H1 (cell line): ENCODE data around the gene LRRC17. TPM values are rescaled to one million over a fixed set of nuclear protein-coding genes. Genes with fewer than 3 reads are reported as not detected.
"Not testable (repeated sequence)": the region's sequence is repeated elsewhere in the genome, so short reads cannot be mapped to it uniquely, and the experiment has no call there.

Experiments used
- CTCF ChIA-PET: fragments of 300-600 bp; sonication (Branson Sonifier 250); formaldehyde crosslinking; loops from one replicate; lab custom pipeline; 2021; ENCODE audit not compliant: partially characterized antibody; lab: Charles Lee
- POLR2A ChIA-PET: fragments of 300-600 bp; sonication (Branson Sonifier 250); formaldehyde crosslinking; loops from one replicate; lab custom pipeline; 2021; ENCODE audit warnings: inconsistent platforms; ENCODE audit not compliant: partially characterized antibody; lab: Charles Lee
- DNase-seq, 2 experiments: peaks; one replicate each; pipeline versions ENCODE4 v3.0.0 to v3.0.0-alpha.2; 2010 to 2022; ENCODE audit warnings: low spot score in 2 of 2, low read depth in 1 of 2, mixed read lengths in 1 of 2
- FAIRE-seq: peaks from 2 replicates; lab custom pipeline; 2011; peaks lifted over from hg19 to GRCh38; lab: Jason Lieb, UNC
- H2AFZ ChIP-seq: 2 replicates; pipeline ENCODE4 v1.8.1; 2012; ENCODE audit warnings: low read length, inconsistent platforms
- H2AK5ac ChIP-seq: 2 replicates; pipeline ENCODE4 v1.6.1; 2013; ENCODE audit warnings: low read depth, low read length
- H2BK120ac ChIP-seq: replicated peaks from 2 replicates; pipeline ENCODE3; 2013; ENCODE audit warnings: low read depth, low read length, inconsistent platforms
- H2BK12ac ChIP-seq: 2 replicates; pipeline ENCODE4 v1.6.1; 2013; ENCODE audit warnings: low read depth, low read length
- H2BK15ac ChIP-seq: 2 replicates; pipeline ENCODE4 v1.6.1; 2013; ENCODE audit warnings: low read length
- H2BK20ac ChIP-seq: 2 replicates; pipeline ENCODE4 v1.6.1; 2013; ENCODE audit warnings: low read length
- H2BK5ac ChIP-seq: 2 replicates; pipeline ENCODE4 v1.6.1; 2013; ENCODE audit warnings: low read depth, low read length
- H3K14ac ChIP-seq: 2 replicates; pipeline ENCODE4 v1.6.1; 2013; ENCODE audit warnings: inconsistent platforms; ENCODE audit not compliant: insufficient read length
- H3K18ac ChIP-seq: 2 replicates; pipeline ENCODE4 v1.6.1; 2013; ENCODE audit warnings: low read length; ENCODE audit errors: extremely low read depth
- H3K23ac ChIP-seq: 2 replicates; pipeline ENCODE4 v1.6.1; 2013; ENCODE audit warnings: inconsistent platforms; ENCODE audit not compliant: insufficient read length
- H3K23me2 ChIP-seq: 2 replicates; pipeline ENCODE4 v1.6.1; 2013; ENCODE audit warnings: low read depth, low read length
- H3K27ac ChIP-seq: 2 replicates; pipeline ENCODE4 v1.6.1; 2011; ENCODE audit warnings: low read depth, low read length, inconsistent platforms
- H3K27me3 ChIP-seq, 4 experiments: replicated peaks in 1 of 4; 1 replicate in 1 of 4; 2 replicates in 3 of 4; pipeline versions ENCODE4 v1.6.1 to v1.8.1; 2011 to 2013; ENCODE audit warnings: low read length in 3 of 4, mild to moderate bottlenecking in 3 of 4, inconsistent platforms in 2 of 4, mixed read lengths in 2 of 4, moderate library complexity in 1 of 4; ENCODE audit not compliant: control insufficient read depth in 3 of 4, insufficient read depth in 3 of 4; ENCODE audit errors: extremely low read depth in 1 of 4
- H3K36me3 ChIP-seq, 4 experiments: 2 replicates each; pipeline versions ENCODE4 v1.6.1 to v1.8.1; 2011 to 2013; ENCODE audit warnings: mild to moderate bottlenecking in 4 of 4, low read length in 3 of 4, moderate library complexity in 2 of 4, control low read depth in 1 of 4, inconsistent platforms in 1 of 4; ENCODE audit not compliant: insufficient read depth in 4 of 4, control insufficient read depth in 2 of 4
- H3K4ac ChIP-seq: replicated peaks from 2 replicates; pipeline ENCODE3; 2013; ENCODE audit warnings: low read length, low read depth, mixed read lengths, inconsistent platforms; ENCODE audit not compliant: insufficient read length
- H3K4me1 ChIP-seq, 4 experiments: replicated peaks in 1 of 4; 1 replicate in 1 of 4; 2 replicates in 3 of 4; pipeline versions ENCODE4 v1.6.1 to v1.8.1; 2011 to 2013; ENCODE audit warnings: low read length in 3 of 4, inconsistent platforms in 2 of 4, mixed read lengths in 1 of 4; ENCODE audit not compliant: insufficient read depth in 4 of 4, control insufficient read depth in 3 of 4
- H3K4me2 ChIP-seq, 2 experiments: 2 replicates each; pipeline versions ENCODE4 v1.6.1 to v1.8.1; 2011 to 2013; ENCODE audit warnings: low read depth in 2 of 2, low read length in 2 of 2, control low read depth in 1 of 2, inconsistent platforms in 1 of 2, mild to moderate bottlenecking in 1 of 2; ENCODE audit not compliant: insufficient read depth in 1 of 2
- H3K4me3 ChIP-seq, 4 experiments: fragments of 200-600, 300-600 bp in 1 of 4; sonication (generic), shearing (Covaris generic), sonication (Bioruptor Twin) in 1 of 4; 2 replicates each; pipeline versions ENCODE4 v1.5.1 to v1.8.1; 2011 to 2016; ENCODE audit warnings: low read length in 4 of 4, low read depth in 3 of 4, control low read depth in 2 of 4, inconsistent platforms in 2 of 4, mild to moderate bottlenecking in 2 of 4, mixed read lengths in 1 of 4, moderate library complexity in 1 of 4; ENCODE audit not compliant: insufficient read depth in 2 of 4; ENCODE audit errors: extremely low read depth in 1 of 4
- H3K56ac ChIP-seq: replicated peaks from 2 replicates; pipeline ENCODE3; 2013; ENCODE audit warnings: low read depth, mild to moderate bottlenecking, mixed read lengths, low read length, inconsistent platforms; ENCODE audit not compliant: insufficient read length
- H3K79me1 ChIP-seq: 2 replicates; pipeline ENCODE4 v1.6.1; 2013; ENCODE audit warnings: low read depth, low read length, control low read depth
- H3K79me2 ChIP-seq, 2 experiments: 2 replicates each; pipeline versions ENCODE4 v1.6.1 to v1.8.1; 2012 to 2013; ENCODE audit warnings: low read length in 2 of 2, mild to moderate bottlenecking in 2 of 2, inconsistent platforms in 1 of 2; ENCODE audit not compliant: insufficient read depth in 2 of 2, control insufficient read depth in 1 of 2
- H3K9ac ChIP-seq, 4 experiments: replicated peaks in 1 of 4; 1 replicate in 1 of 4; 2 replicates in 3 of 4; pipeline versions ENCODE4 v1.6.1 to v1.8.1; 2011 to 2013; ENCODE audit warnings: low read depth in 3 of 4, low read length in 3 of 4, control low read depth in 2 of 4, mild to moderate bottlenecking in 2 of 4, moderate library complexity in 2 of 4, inconsistent platforms in 1 of 4; ENCODE audit errors: extremely low read depth in 1 of 4
- H3K9me3 ChIP-seq, 2 experiments: 2 replicates each; pipeline versions ENCODE4 v1.6.1 to v1.8.1; 2012 to 2013; ENCODE audit warnings: mild to moderate bottlenecking in 2 of 2, moderate library complexity in 2 of 2, control low read depth in 1 of 2, inconsistent platforms in 1 of 2, low read depth in 1 of 2, low read length in 1 of 2, mixed read lengths in 1 of 2; ENCODE audit not compliant: insufficient read depth in 2 of 2
- H4K20me1 ChIP-seq, 2 experiments: replicated peaks in 1 of 2; 2 replicates each; pipeline versions ENCODE3 to v1.8.1; 2011 to 2013; ENCODE audit warnings: inconsistent platforms in 2 of 2, low read length in 2 of 2, mild to moderate bottlenecking in 1 of 2; ENCODE audit not compliant: insufficient read depth in 2 of 2, control insufficient read depth in 1 of 2
- H4K5ac ChIP-seq: 2 replicates; pipeline ENCODE4 v1.6.1; 2013; ENCODE audit warnings: low read length, low read depth, mixed read lengths, inconsistent platforms; ENCODE audit not compliant: insufficient read length
- H4K8ac ChIP-seq: 2 replicates; pipeline ENCODE4 v1.8.0; 2013; ENCODE audit warnings: mild to moderate bottlenecking, moderate library complexity, low read length, inconsistent platforms; ENCODE audit not compliant: insufficient read depth; ENCODE audit errors: extremely low read depth
- H4K91ac ChIP-seq: replicated peaks from 2 replicates; pipeline ENCODE3; 2013; ENCODE audit warnings: low read length, mixed read lengths, inconsistent platforms; ENCODE audit not compliant: insufficient read length
- WGBS, 2 experiments: shearing (Covaris generic) in 1 of 2; methylation state at CpG; one replicate each; pipeline versions ENCODE4 v1.1.6 to v1.1.7; 2013 to 2015; ENCODE audit warnings: low lambda C conversion rate in 2 of 2, mixed read lengths in 2 of 2, inconsistent platforms in 1 of 2, low coverage in 1 of 2, missing lambda C conversion rate in 1 of 2; ENCODE audit not compliant: insufficient replicate concordance in 2 of 2, insufficient coverage in 1 of 2, insufficient read length in 1 of 2; ENCODE audit errors: extremely low coverage in 1 of 2, missing lambda C conversion rate in 1 of 2; 5-methylcytosine and 5-hydroxymethylcytosine counted together
- polyA plus RNA-seq, 7 experiments: library from polyadenylated mRNA; depleted of rRNA in 3 of 7; stranded (reverse) in 5 of 7; unstranded in 2 of 7; fragments of >200 nt in 5 of 7; fragments of 200-250 nt in 2 of 7; gene quantifications; 1 replicate in 5 of 7; 2 replicates in 1 of 7; 4 replicates in 1 of 7; pipeline versions ENCODE4 v1.2.1 to v1.2.3, GENCODE V29; 2011 to 2013; ENCODE audit warnings: missing spikeins in 2 of 7, mixed read lengths in 2 of 7
- total RNA-seq: library from RNA; stranded (reverse); fragmentation: NEBNext Ultra II Directional; extraction: Animal tissue kit (Norgen Biotek cat#: 25700); gene quantifications from 2 replicates; pipeline ENCODE4 v1.2.1, GENCODE V29; 2021

Gene LRRC17
- total and polyA plus RNA-seq, 2 of the 8 experiments (the other 6 are each of a cell fraction or from before 2014, with no cell fraction given), result 3.0 TPM

- H3K18ac ChIP-seq, H2BK120ac ChIP-seq, H2BK5ac ChIP-seq, H4K8ac ChIP-seq, DNase-seq, H3K27me3 ChIP-seq, H3K4ac ChIP-seq, H3K9ac ChIP-seq, CTCF ChIA-PET, H3K4me1 ChIP-seq, H3K36me3 ChIP-seq, H3K27ac ChIP-seq, H3K14ac ChIP-seq, H4K91ac ChIP-seq, H3K56ac ChIP-seq, H2BK15ac ChIP-seq, H2AFZ ChIP-seq, H4K5ac ChIP-seq, H3K4me2 ChIP-seq, H3K23ac ChIP-seq, POLR2A ChIA-PET, H3K4me3 ChIP-seq, H3K23me2 ChIP-seq, H3K79me2 ChIP-seq, H3K9me3 ChIP-seq, H2BK12ac ChIP-seq, H3K79me1 ChIP-seq, FAIRE-seq, H2AK5ac ChIP-seq, H4K20me1 ChIP-seq, H2BK20ac ChIP-seq: not testable (repeated sequence)
- 100% methylated on average over 1 of the region's 4 CpGs; no CpG with 5 or more reads in 1 of the 2 experiments for WGBS, 2 experiments
These were observed 64.8 kb downstream of the LRRC17 start for GRCh38 chr7:102977586-102977985.
